ENCODE results near the gene AKNA. TPM values are rescaled to one million over a fixed set of nuclear protein-coding genes. Genes with fewer than 3 reads are reported as not detected.

Gene AKNA
- total RNA-seq, 1 experiment from 2014 or later, result 10.1 TPM

DNA sequence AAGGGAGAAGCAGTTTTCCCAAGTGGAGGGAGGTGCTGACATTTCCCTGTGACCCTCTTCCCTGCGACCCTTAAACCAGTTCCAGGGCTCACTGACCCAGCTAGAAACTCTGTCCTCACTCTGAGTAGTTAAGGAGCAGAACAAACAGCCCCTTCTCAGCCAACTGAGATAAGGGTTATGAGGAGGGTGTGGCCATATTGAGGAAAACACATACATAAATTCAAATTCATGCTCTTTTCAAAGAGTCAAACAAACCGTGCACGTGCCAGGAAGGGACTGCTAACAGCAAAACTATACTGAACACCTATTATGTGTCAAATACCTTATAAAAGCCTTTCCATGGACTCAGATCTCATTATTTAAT, 4.9 kb upstream of the AKNA start:
- H3K36me3 ChIP-seq (ENCODE audit: control insufficient read depth, insufficient read depth, low read length), result no peaks in the 10 kb centered on the region; the same call in 1 of the 2 replicates
- no peak overlapping the region for H3K27ac ChIP-seq (ENCODE audit: low read length)
- H3K4me1 ChIP-seq (ENCODE audit: control insufficient read depth, insufficient read depth, low read length), result peaks cover 4% of the 10 kb centered on the region
- TF ChIP-seq TCF7L2 (IDR thresholded peaks at IDR 0.05; ENCODE audit: low read depth, low read length) (no peak), SIN3A (IDR thresholded peaks at IDR 0.05; ENCODE audit: borderline replicate concordance, insufficient read depth, low read depth, low read length) (no peak), POLR2AphosphoS5 (IDR thresholded peaks at IDR 0.05; ENCODE audit: low read depth, low read length) (no peak)
- TF ChIP-seq, protein P1, sequence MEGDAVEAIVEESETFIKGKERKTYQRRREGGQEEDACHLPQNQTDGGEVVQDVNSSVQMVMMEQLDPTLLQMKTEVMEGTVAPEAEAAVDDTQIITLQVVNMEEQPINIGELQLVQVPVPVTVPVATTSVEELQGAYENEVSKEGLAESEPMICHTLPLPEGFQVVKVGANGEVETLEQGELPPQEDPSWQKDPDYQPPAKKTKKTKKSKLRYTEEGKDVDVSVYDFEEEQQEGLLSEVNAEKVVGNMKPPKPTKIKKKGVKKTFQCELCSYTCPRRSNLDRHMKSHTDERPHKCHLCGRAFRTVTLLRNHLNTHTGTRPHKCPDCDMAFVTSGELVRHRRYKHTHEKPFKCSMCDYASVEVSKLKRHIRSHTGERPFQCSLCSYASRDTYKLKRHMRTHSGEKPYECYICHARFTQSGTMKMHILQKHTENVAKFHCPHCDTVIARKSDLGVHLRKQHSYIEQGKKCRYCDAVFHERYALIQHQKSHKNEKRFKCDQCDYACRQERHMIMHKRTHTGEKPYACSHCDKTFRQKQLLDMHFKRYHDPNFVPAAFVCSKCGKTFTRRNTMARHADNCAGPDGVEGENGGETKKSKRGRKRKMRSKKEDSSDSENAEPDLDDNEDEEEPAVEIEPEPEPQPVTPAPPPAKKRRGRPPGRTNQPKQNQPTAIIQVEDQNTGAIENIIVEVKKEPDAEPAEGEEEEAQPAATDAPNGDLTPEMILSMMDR (IDR thresholded peaks at IDR 0.05), result no peak
- TF ChIP-seq, protein P2, sequence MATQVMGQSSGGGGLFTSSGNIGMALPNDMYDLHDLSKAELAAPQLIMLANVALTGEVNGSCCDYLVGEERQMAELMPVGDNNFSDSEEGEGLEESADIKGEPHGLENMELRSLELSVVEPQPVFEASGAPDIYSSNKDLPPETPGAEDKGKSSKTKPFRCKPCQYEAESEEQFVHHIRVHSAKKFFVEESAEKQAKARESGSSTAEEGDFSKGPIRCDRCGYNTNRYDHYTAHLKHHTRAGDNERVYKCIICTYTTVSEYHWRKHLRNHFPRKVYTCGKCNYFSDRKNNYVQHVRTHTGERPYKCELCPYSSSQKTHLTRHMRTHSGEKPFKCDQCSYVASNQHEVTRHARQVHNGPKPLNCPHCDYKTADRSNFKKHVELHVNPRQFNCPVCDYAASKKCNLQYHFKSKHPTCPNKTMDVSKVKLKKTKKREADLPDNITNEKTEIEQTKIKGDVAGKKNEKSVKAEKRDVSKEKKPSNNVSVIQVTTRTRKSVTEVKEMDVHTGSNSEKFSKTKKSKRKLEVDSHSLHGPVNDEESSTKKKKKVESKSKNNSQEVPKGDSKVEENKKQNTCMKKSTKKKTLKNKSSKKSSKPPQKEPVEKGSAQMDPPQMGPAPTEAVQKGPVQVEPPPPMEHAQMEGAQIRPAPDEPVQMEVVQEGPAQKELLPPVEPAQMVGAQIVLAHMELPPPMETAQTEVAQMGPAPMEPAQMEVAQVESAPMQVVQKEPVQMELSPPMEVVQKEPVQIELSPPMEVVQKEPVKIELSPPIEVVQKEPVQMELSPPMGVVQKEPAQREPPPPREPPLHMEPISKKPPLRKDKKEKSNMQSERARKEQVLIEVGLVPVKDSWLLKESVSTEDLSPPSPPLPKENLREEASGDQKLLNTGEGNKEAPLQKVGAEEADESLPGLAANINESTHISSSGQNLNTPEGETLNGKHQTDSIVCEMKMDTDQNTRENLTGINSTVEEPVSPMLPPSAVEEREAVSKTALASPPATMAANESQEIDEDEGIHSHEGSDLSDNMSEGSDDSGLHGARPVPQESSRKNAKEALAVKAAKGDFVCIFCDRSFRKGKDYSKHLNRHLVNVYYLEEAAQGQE (IDR thresholded peaks at IDR 0.05; ENCODE audit: insufficient read depth in 1 of 2, low read depth in 2 of 2, low read length in 1 of 2), result no peak
- no peaks in the 10 kb centered on the region for H3K9me3 ChIP-seq (ENCODE audit: control insufficient read depth, insufficient read depth, low read depth, low read length)
- ATAC-seq (no peak), DNase-seq (ENCODE audit: low read depth, low spot score) (no peak)
- no peak overlapping the region for H3K4me3 ChIP-seq (ENCODE audit: low read depth in 2 of 2, low read length in 2 of 2)
- intact Hi-C loops (cut with micrococcal nuclease; ENCODE audit: unreplicated experiment), result no loop called here
- ChIA-PET POLR2A (interaction anchor here (0.6 kb wide), 1 partner anchor 127 kb away, joined by 7 read pairs; no protein-coding TSS in a partner anchor), CTCF (interaction anchor here (0.7 kb wide), 2 partner anchors 20 to 310 kb away, joined by 3 to 4 read pairs; no protein-coding TSS in a partner anchor)
- BruUV-seq (replicated peaks), result no TSS peak
- in situ Hi-C loops (cut with HindIII; ENCODE audit: low pct_unique_long_range_greater_than_20kb, low sequenced_read_pairs), result no loop called here
- no peaks in the 10 kb centered on the region for H3K27me3 ChIP-seq (ENCODE audit: control insufficient read depth, insufficient read depth, low read length)

DNA sequence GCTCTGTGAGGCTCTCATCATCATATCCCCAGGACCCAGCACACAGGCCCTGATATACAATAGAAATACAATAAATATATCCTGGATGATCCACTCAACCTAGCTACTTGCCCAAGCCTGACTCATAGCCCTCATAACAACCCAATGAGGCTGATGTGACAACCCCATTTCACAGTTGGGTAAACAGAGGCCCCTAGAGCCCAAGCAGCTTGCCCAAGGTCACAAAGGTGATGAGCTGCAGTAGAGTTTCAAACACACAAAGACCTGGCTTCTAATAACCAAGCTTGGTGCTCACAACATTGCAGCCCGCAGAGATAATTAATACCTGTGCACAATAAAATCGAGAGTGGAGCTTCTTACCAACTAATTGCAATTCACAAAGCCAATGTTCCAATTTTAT, 3.2 kb upstream of the AKNA start:
- H3K36me3 ChIP-seq (ENCODE audit: control insufficient read depth, insufficient read depth, low read length), result no peaks in the 10 kb centered on the region
- H3K27me3 ChIP-seq (ENCODE audit: control insufficient read depth, insufficient read depth, low read length), result no peaks in the 10 kb centered on the region
- ChIA-PET CTCF (no interaction called here), POLR2A (no interaction called here)
- no peak for DNase-seq (ENCODE audit: low read depth, low spot score)
- intact Hi-C loops (cut with micrococcal nuclease; ENCODE audit: unreplicated experiment) (no loop called here), in situ Hi-C loops (cut with HindIII; ENCODE audit: low pct_unique_long_range_greater_than_20kb, low sequenced_read_pairs) (no loop called here)
- no peaks in the 10 kb centered on the region for H3K9me3 ChIP-seq (ENCODE audit: control insufficient read depth, insufficient read depth, low read depth, low read length)
- H3K4me3 ChIP-seq (ENCODE audit: low read depth in 2 of 2, low read length in 2 of 2), result no peak overlapping the region
- ATAC-seq, result no peak
- no peak overlapping the region for H3K27ac ChIP-seq (ENCODE audit: low read length)
- peaks cover 4% of the 10 kb centered on the region for H3K4me1 ChIP-seq (ENCODE audit: control insufficient read depth, insufficient read depth, low read length)
- no TSS peak for BruUV-seq (replicated peaks)
- TF ChIP-seq, protein P2 (IDR thresholded peaks at IDR 0.05; ENCODE audit: insufficient read depth in 1 of 2, low read depth in 2 of 2, low read length in 1 of 2), result no peak
- TF ChIP-seq TCF7L2 (IDR thresholded peaks at IDR 0.05; ENCODE audit: low read depth, low read length) (no peak), POLR2AphosphoS5 (IDR thresholded peaks at IDR 0.05; ENCODE audit: low read depth, low read length) (no peak), SIN3A (IDR thresholded peaks at IDR 0.05; ENCODE audit: borderline replicate concordance, insufficient read depth, low read depth, low read length) (no peak)
- TF ChIP-seq, protein P1 (IDR thresholded peaks at IDR 0.05), result no peak
